GM13977 (cell line): Measurements from ENCODE around the gene NRXN2.

Experiments
- DNase-seq: peaks from one replicate; pipeline ENCODE4 v3.0.0; 2012; ENCODE audit warnings: low spot score
- CTCF ChIP-seq: IDR thresholded peaks from 2 replicates; pipeline ENCODE4 v1.5.1; 2012; ENCODE audit warnings: mild to moderate bottlenecking, control low read depth; ENCODE audit not compliant: insufficient read depth; ENCODE audit errors: extremely low read depth, missing control alignments
- in situ Hi-C: fragments of 300-500 bp; cut with MboI; formaldehyde crosslinking; loops from one replicate; pipeline ENCODE4 v1.12.0; 2022; ENCODE audit warnings: low sequenced_read_pairs, low pct_unique_long_range_greater_than_20kb, mixed read lengths, inconsistent platforms; ENCODE audit not compliant: unreplicated experiment

The NRXN2 gene

GRCh38 chr11:64676261-64676615 lies 46.8 kb downstream of the NRXN2 start:
- TF ChIP-seq CTCF: no peak
- in situ Hi-C loops: no loop called here
- no peak for DNase-seq

- no peak for TF ChIP-seq CTCF
- no peak for DNase-seq
- in situ Hi-C loops: no loop called here
These were observed 47.3 kb downstream of the NRXN2 start for GRCh38 chr11:64675450-64676260.

- in situ Hi-C loops: no loop called here
- TF ChIP-seq CTCF: no peak
- DNase-seq: no peak
These were observed 48.2 kb downstream of the NRXN2 start for GRCh38 chr11:64674774-64675173.

GRCh38 chr11:64673279-64673678 lies 49.7 kb downstream of the NRXN2 start:
- no peak for TF ChIP-seq CTCF
- DNase-seq: no peak
- in situ Hi-C loops: no loop called here

GRCh38 chr11:64672875-64673274 lies 50.1 kb downstream of the NRXN2 start:
- TF ChIP-seq CTCF: no peak
- no peak for DNase-seq
- in situ Hi-C loops: no loop called here

GRCh38 chr11:64670975-64671374 lies 52.0 kb downstream of the NRXN2 start:
- TF ChIP-seq CTCF: no peak
- in situ Hi-C loops: no loop called here
- DNase-seq: no peak
